GM21515 (cell line): ENCODE results near the gene SIX2.

Experiments used
- ATAC-seq: cut with Tn5 transposase; IDR thresholded peaks from one replicate; pipeline ENCODE4 v1.9.1; 2021; ENCODE audit not compliant: unreplicated experiment

Gene SIX2

GRCh38 chr2:45024097-45024496, 14.8 kb upstream of the SIX2 start:
- ATAC-seq: no peak

DNA sequence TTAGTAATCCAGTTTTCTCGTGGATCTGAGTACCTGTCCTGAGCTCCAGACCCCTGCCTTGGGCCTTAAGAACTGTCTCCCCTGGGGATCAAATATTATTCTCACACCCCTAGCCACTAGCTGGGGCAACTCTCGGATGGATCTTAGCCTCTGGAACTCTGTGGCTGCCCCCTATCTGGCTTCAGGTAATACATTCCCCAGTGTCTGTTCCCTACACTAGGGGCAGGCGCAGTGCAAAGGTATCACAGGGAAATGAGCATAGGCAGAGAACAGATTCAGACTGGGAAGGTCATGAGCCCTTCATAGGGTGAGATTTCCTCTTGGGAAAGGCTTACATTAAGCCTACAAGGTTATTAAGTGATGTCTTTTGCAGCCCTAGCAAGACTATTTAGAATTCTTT, 11.2 kb upstream of the SIX2 start:
- no peak for ATAC-seq

- ATAC-seq: no peak
Observed at GRCh38 chr2:45018023-45018422, 8.8 kb upstream of the SIX2 start.

GRCh38 chr2:45014831-45015230, 5.6 kb upstream of the SIX2 start:
- no peak for ATAC-seq

- no peak for ATAC-seq
Observed at GRCh38 chr2:45014016-45014702, 4.9 kb upstream of the SIX2 start.

- no peak for ATAC-seq
Observed at GRCh38 chr2:45013229-45014015, 4.2 kb upstream of the SIX2 start.

GRCh38 chr2:45012733-45013132, 3.5 kb upstream of the SIX2 start:
- ATAC-seq: no peak

DNA sequence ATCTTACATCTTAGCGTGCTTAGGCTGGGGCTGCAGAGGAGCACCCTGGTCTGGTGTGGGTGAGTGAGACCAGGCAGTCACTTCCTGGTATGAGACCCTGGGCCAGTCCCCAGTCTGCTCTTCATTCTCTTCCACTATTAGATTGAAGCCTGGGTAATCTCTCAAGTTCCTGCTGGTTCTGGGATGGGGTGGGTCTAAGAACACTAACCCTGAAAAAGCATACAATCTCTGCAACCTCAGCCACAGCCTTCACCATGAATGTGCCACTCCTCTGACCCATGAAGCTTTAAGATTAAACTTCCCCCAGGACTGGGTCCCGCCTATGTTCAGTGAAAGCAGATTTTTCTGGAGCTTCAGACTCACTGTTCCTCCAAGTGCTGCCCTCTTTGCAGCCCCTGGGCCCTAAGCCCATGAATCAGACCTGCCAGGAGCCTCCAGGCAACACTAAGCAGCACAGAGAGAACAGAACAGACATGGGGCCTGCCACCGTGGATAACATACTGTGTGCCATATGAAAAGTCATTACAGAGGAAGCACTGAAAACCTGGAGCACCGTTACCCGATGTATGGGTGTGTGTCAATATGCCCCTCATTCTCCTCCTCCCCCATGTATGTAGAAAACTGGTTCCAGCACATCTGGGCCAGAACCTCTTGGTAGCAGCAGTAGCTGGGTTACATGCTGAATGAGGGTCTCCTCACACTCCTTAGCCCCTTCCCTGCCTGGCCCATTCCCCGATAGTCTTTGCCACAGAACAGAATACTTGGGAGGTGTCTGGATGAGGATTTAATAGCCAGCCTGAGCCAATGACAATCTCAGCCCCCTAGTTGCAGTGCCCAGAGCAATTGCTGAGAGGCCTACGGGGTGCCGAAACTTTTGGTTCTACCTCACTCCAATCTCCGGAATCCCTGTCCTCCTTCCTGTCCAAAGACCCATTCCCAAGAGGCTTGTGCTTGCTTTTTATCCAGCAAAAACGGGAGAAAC, 2.7 kb upstream of the SIX2 start:
- ATAC-seq: no peak

- ATAC-seq: no peak
Observed at GRCh38 chr2:45011121-45011520, 1.9 kb upstream of the SIX2 start.

GRCh38 chr2:45010702-45011012, 1.4 kb upstream of the SIX2 start:
- no peak for ATAC-seq

DNA sequence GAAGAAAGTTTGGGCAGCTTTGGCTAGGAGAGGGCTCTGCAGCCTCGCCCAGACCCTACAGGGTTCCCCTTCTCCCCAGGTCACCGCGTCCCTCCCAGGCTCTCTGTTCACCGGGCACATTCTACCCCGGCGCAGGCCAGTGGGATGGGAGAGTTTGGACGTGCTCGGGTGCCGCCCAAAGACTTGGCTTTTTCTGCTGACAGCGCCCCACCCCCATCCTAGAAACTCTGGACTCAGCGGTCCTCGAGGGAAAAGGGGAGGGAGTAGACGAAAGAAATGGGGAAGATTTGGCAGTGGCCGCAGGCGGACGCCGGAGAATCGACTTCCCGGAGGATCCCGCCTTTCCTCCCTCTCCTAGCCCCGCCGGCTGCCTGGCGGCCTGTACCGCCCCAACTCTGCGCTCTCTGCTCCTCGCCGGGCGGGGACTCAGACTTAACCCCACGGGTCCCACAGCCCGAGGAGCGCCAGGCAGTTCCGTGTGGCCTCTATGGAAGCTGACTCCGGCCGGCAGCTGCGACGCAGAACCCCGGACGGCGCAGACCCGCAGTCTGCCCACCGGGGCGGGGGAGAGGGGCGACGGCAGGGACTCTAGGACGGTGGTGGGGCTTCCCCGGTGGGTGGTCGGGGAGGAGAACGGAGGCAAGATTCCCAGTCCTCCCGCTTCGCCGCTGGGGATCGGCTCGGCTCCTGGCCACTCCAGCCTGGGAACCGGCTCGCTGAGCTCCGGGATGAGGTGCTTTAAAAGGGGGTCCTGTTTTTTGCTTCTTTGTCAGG, 863 bp upstream of the SIX2 start:
- ATAC-seq: no peak

DNA sequence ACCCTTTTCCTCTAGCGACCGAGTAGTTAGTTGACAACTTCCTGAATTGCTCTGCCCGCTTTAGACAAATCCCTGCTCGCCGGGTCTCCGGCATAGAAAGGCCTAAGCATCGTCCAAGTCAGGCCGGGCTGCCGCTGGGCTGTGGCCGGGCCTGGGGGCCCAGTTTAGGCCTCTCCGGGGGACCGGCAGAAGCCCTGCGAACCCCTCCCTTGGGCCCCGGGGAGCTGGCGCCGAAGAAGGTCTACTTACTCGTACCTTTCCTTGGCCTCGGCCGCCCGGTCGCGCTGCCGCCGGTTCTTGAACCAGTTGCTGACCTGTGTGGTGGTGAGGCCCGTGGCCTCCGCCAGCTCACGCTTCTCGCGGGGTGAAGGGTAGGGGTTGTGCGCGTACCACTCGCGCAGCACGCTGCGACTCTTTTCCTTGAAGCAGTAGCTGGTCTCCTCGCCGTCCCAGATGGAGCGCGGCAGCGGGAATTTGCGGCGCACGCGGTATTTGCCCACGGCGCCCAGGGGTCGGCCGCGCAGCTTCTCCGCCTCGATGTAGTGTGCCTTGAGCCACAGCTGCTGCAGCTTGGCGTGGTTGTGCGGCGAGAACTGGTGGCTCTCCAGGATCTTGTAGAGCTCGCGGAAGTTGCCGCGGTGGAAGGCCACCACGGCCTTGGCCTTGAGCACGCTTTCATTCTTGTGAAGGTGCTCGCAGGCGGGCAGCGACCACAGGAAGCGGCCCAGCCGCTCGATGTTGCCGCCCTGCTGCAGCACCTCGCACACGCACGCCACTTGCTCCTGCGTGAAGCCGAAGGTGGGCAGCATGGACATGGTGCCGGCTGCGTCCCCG, 739 bp downstream of the SIX2 start:
- ATAC-seq: no peak

DNA sequence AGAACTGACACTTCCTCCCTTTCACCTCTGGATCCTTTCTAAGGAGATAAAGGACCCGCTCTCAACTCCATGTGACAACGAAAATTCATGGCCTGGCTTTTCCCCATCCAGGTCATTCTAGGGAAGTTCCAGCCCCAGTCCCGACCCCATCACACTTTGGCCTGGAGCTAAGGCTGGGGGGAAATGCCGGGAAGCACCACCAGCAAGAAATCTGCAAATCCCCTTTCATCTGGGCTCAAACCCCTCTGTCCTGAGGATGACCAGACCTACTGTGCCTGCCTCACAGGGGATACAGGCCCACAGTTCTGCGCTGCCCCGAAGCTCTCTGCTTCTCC, 1.3 kb downstream of the SIX2 start:
- ATAC-seq: no peak

- no peak for ATAC-seq
Observed at GRCh38 chr2:45006942-45007287, 2.3 kb downstream of the SIX2 start.

DNA sequence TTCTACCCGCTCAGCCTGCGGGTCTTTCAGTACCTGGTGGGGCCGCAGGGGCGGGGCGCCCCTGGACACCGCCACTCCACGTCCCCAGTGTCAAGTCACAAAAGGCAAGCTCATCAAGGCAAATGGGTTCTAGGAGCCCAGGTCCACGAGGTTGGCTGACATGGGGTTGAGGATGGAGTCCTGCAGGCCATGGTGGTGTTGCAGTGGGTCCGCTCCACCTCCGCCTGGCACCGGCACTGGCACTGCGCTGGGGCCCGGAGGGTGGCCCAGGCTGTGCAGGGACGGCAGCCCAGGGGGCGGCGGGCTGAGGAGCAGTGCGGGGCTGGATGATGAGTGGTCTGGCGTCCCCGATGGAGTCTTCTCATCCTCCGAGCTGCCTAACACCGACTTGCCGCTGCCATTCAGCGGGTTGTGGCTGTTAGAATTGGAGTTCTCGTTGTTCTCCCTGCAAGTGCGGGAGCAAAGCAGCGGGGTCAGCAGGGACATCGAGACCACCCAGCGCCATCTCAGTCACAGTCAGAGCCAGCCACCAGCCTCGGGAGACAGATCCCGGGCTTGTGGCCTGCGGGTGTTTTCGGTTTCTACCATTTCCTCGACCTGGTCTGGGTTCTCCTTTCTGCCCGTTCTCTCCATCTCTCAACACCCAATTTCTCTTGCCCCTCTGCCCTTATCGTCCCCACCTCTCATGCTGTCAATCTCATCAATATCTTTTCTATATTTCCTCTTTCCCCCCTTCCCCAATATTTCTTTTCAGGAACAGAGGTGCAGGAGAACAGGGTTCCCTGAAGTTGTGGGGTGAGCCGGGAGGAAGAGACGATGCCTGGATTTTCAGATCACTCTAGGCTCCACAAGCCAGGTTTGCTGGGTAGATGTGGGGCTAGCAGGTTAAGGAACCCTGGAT, 3.0 kb downstream of the SIX2 start:
- ATAC-seq: no peak

GRCh38 chr2:45005261-45006002, 3.8 kb downstream of the SIX2 start:
- no peak for ATAC-seq

DNA sequence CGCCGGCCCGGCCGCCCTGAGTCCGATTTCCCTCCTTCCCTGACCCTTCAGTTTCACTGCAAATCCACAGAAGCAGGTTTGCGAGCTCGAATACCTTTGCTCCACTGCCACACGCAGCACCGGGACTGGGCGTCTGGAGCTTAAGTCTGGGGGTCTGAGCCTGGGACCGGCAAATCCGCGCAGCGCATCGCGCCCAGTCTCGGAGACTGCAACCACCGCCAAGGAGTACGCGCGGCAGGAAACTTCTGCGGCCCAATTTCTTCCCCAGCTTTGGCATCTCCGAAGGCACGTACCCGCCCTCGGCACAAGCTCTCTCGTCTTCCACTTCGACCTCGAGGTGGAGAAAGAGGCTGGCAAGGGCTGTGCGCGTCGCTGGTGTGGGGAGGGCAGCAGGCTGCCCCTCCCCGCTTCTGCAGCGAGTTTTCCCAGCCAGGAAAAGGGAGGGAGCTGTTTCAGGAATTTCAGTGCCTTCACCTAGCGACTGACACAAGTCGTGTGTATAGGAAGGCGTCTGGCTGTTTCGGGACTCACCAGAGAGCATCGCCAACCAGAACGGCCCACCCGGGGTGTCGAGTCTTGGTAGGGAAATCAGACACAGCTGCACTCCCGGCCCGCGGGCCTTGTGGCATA, 4.6 kb downstream of the SIX2 start:
- no peak for ATAC-seq
